Activated CD4-positive, alpha-beta T cell treated with anti-CD3 and anti-CD28 coated beads for 36 hours (primary cell): ENCODE results near the gene NPTX1. TPM values are rescaled to one million over a fixed set of nuclear protein-coding genes. Genes with fewer than 3 reads are reported as not detected.
A peak's percentile ranks its signal among the peaks of the same experiment; 100 is the strongest.

Source experiments
- ATAC-seq: fragments of 200-7000 bp; cut with Tn5 transposase; one replicate; pipeline ENCODE4 v1.10.0; 2021; ENCODE audit warnings: mild to moderate bottlenecking, moderate library complexity
- CTCF ChIA-PET: fragments of 350-600 bp; sonication (Branson Sonifier 250); formaldehyde crosslinking; loops from one replicate; lab custom pipeline; 2021; ENCODE audit warnings: antibody characterized with exemption; lab: Charles Lee
- POLR2A ChIA-PET: fragments of 350-600 bp; sonication (Branson Sonifier 250); formaldehyde crosslinking; loops from one replicate; lab custom pipeline; 2021; ENCODE audit warnings: antibody characterized with exemption, inconsistent platforms; lab: Charles Lee
- DNase-seq: peaks from one replicate; pipeline ENCODE4 v3.0.0-alpha.2; 2020
- H3K27ac Mint-ChIP-seq: one replicate; pipeline ENCODE4 v1.8.0; 2021; ENCODE audit warnings: mixed read lengths
- H3K27me3 Mint-ChIP-seq: one replicate; pipeline ENCODE4 v1.8.0; 2021; ENCODE audit warnings: mixed read lengths
- H3K36me3 Mint-ChIP-seq: one replicate; pipeline ENCODE4 v1.8.0; 2021; ENCODE audit warnings: low read depth, mixed read lengths
- H3K4me1 Mint-ChIP-seq: one replicate; pipeline ENCODE4 v1.8.0; 2021; ENCODE audit warnings: mixed read lengths
- H3K4me3 Mint-ChIP-seq: one replicate; pipeline ENCODE4 v1.8.0; 2021; ENCODE audit warnings: mild to moderate bottlenecking, moderate library complexity, mixed read lengths
- H3K9me3 Mint-ChIP-seq: one replicate; pipeline ENCODE4 v1.8.0; 2021; ENCODE audit warnings: low read depth, mixed read lengths
- intact Hi-C, 2 experiments: fragments of 100-400 bp; cut with DNase I in 1 of 2; cut with micrococcal nuclease in 1 of 2; formaldehyde crosslinking; loops; one replicate each; pipeline versions ENCODE4 v1.14.2 to v1.15.1; 2022 to 2024; cut with DNase I, micrococcal nuclease
- total RNA-seq, 2 experiments: library from RNA; stranded (reverse); gene quantifications; one replicate each; pipeline ENCODE4 v1.2.3, GENCODE V29; 2021

NPTX1 gene
- total RNA-seq, 2 experiments from 2014 or later, result 22.7 to 27.5 TPM

- no peak for ATAC-seq
- H3K4me1 Mint-ChIP-seq, result no peaks in the 10 kb centered on the region
- CTCF ChIA-PET, result no interaction called here
Observed at GRCh38 chr17:80447790-80448189, 28.6 kb downstream of the NPTX1 start.

GRCh38 chr17:80446645-80447405, 29.6 kb downstream of the NPTX1 start:
- ATAC-seq, result no peak
- H3K4me3 Mint-ChIP-seq, result no peak overlapping the region
- intact Hi-C loops, result no loop called here
- no peaks in the 10 kb centered on the region for H3K9me3 Mint-ChIP-seq
- ChIA-PET POLR2A (no interaction called here), CTCF (no interaction called here)
- no peaks in the 10 kb centered on the region for H3K4me1 Mint-ChIP-seq
- H3K27ac Mint-ChIP-seq, result no peak overlapping the region
- no peaks in the 10 kb centered on the region for H3K36me3 Mint-ChIP-seq
- no peak for DNase-seq
- H3K27me3 Mint-ChIP-seq, result no peaks in the 10 kb centered on the region

More at GRCh38 chr17:80447790-80448189, 28.6 kb downstream of the NPTX1 start:
- POLR2A ChIA-PET, result interaction anchor here (0.6 kb wide), 1 partner anchor 97 kb away, joined by 3 read pairs; no protein-coding TSS in a partner anchor
- H3K27ac Mint-ChIP-seq, result no peak overlapping the region
- H3K4me3 Mint-ChIP-seq, result no peak overlapping the region
- intact Hi-C loops, result no loop called here
- no peaks in the 10 kb centered on the region for H3K9me3 Mint-ChIP-seq
- no peak for DNase-seq
- no peaks in the 10 kb centered on the region for H3K27me3 Mint-ChIP-seq
- no peaks in the 10 kb centered on the region for H3K36me3 Mint-ChIP-seq

GRCh38 chr17:80445726-80446110, 30.7 kb downstream of the NPTX1 start:
- no peak overlapping the region for H3K4me3 Mint-ChIP-seq
- ATAC-seq, result no peak

GRCh38 chr17:80445007-80445725, 31.2 kb downstream of the NPTX1 start:
- Mint-ChIP-seq H3K27me3 (no peaks in the 10 kb centered on the region), H3K4me3 (no peak overlapping the region), H3K4me1 (no peaks in the 10 kb centered on the region), H3K36me3 (no peaks in the 10 kb centered on the region), H3K9me3 (no peaks in the 10 kb centered on the region), H3K27ac (no peak overlapping the region)
- CTCF ChIA-PET, result no interaction called here
- DNase-seq, result no peak
- ATAC-seq, result no peak
- POLR2A ChIA-PET, result no interaction called here
- intact Hi-C loops, result no loop called here

More at GRCh38 chr17:80445726-80446110, 30.7 kb downstream of the NPTX1 start:
- Mint-ChIP-seq H3K9me3 (no peaks in the 10 kb centered on the region), H3K4me1 (no peaks in the 10 kb centered on the region), H3K36me3 (no peaks in the 10 kb centered on the region), H3K27ac (no peak overlapping the region), H3K27me3 (no peaks in the 10 kb centered on the region)
- intact Hi-C loops, result no loop called here
- no peak for DNase-seq
- ChIA-PET CTCF (no interaction called here), POLR2A (no interaction called here)

- CTCF ChIA-PET, result no interaction called here
- intact Hi-C loops, result no loop called here
- H3K36me3 Mint-ChIP-seq, result no peaks in the 10 kb centered on the region
- no peaks in the 10 kb centered on the region for H3K9me3 Mint-ChIP-seq
- ATAC-seq (no peak), DNase-seq (no peak)
- no peak overlapping the region for H3K4me3 Mint-ChIP-seq
- H3K4me1 Mint-ChIP-seq, result no peaks in the 10 kb centered on the region
- POLR2A ChIA-PET, result no interaction called here
- no peaks in the 10 kb centered on the region for H3K27me3 Mint-ChIP-seq
- H3K27ac Mint-ChIP-seq, result no peak overlapping the region
Observed at GRCh38 chr17:80444644-80444979, 31.8 kb downstream of the NPTX1 start.

- Mint-ChIP-seq H3K27me3 (no peaks in the 10 kb centered on the region), H3K27ac (no peak overlapping the region), H3K36me3 (no peaks in the 10 kb centered on the region), H3K9me3 (no peaks in the 10 kb centered on the region), H3K4me3 (no peak overlapping the region), H3K4me1 (no peaks in the 10 kb centered on the region)
- ChIA-PET CTCF (no interaction called here), POLR2A (interaction anchor here (1.7 kb wide), 1 partner anchor 9 kb away, joined by 3 read pairs; no protein-coding TSS in a partner anchor)
- intact Hi-C loops, result no loop called here
- DNase-seq, result no peak
- no peak for ATAC-seq
Observed at GRCh38 chr17:80443916-80444643, 32.3 kb downstream of the NPTX1 start.

- H3K4me3 Mint-ChIP-seq, result no peak overlapping the region
- no peaks in the 10 kb centered on the region for H3K27me3 Mint-ChIP-seq
- H3K4me1 Mint-ChIP-seq, result no peaks in the 10 kb centered on the region
- ChIA-PET POLR2A (interaction anchor here (1.7 kb wide), 1 partner anchor 10 kb away, joined by 3 read pairs; no protein-coding TSS in a partner anchor), CTCF (no interaction called here)
- no peaks in the 10 kb centered on the region for H3K9me3 Mint-ChIP-seq
- ATAC-seq, result no peak
- no peaks in the 10 kb centered on the region for H3K36me3 Mint-ChIP-seq
- intact Hi-C loops, result no loop called here
- no peak for DNase-seq
- H3K27ac Mint-ChIP-seq, result no peak overlapping the region
Observed at GRCh38 chr17:80443498-80443897, 32.9 kb downstream of the NPTX1 start.

- Mint-ChIP-seq H3K4me1 (no peaks in the 10 kb centered on the region), H3K36me3 (no peaks in the 10 kb centered on the region), H3K27me3 (no peaks in the 10 kb centered on the region), H3K27ac (no peak overlapping the region), H3K9me3 (no peaks in the 10 kb centered on the region), H3K4me3 (no peak overlapping the region)
- ChIA-PET CTCF (no interaction called here), POLR2A (interaction anchor here (0.7 to 1.7 kb wide), 3 partner anchors 10 to 50 kb away, joined by 3 read pairs; no protein-coding TSS in a partner anchor)
- ATAC-seq, result no peak
- intact Hi-C loops, result no loop called here
- no peak for DNase-seq
Observed at GRCh38 chr17:80442764-80443163, 33.6 kb downstream of the NPTX1 start.

GRCh38 chr17:80442323-80442659, 34.1 kb downstream of the NPTX1 start:
- Mint-ChIP-seq H3K9me3 (no peaks in the 10 kb centered on the region), H3K36me3 (no peaks in the 10 kb centered on the region), H3K4me1 (no peaks in the 10 kb centered on the region), H3K27me3 (no peaks in the 10 kb centered on the region), H3K27ac (no peak overlapping the region), H3K4me3 (no peak overlapping the region)
- ATAC-seq (no peak), DNase-seq (no peak)
- POLR2A ChIA-PET, result interaction anchor here (0.7 to 1.7 kb wide), 2 partner anchors 11 to 50 kb away, joined by 3 read pairs; no protein-coding TSS in a partner anchor
- intact Hi-C loops, result no loop called here
- CTCF ChIA-PET, result no interaction called here

- ATAC-seq, result no peak
- intact Hi-C loops, result no loop called here
Observed at GRCh38 chr17:80441598-80442322, 34.6 kb downstream of the NPTX1 start.

GRCh38 chr17:80441133-80441578, 35.3 kb downstream of the NPTX1 start:
- ChIA-PET CTCF (interaction anchor here (0.6 kb wide), 1 partner anchor 57 kb away, joined by 3 read pairs; no protein-coding TSS in a partner anchor), POLR2A (no interaction called here)
- Mint-ChIP-seq H3K9me3 (no peaks in the 10 kb centered on the region), H3K4me3 (no peak overlapping the region), H3K27me3 (no peaks in the 10 kb centered on the region), H3K4me1 (no peaks in the 10 kb centered on the region), H3K27ac (no peak overlapping the region), H3K36me3 (no peaks in the 10 kb centered on the region)
- ATAC-seq (peak; percentile 44), DNase-seq (peak; percentile 77)
- intact Hi-C loops, result no loop called here

More at GRCh38 chr17:80441598-80442322, 34.6 kb downstream of the NPTX1 start:
- CTCF ChIA-PET, result no interaction called here
- Mint-ChIP-seq H3K4me3 (no peak overlapping the region), H3K9me3 (no peaks in the 10 kb centered on the region), H3K27me3 (no peaks in the 10 kb centered on the region), H3K27ac (no peak overlapping the region), H3K4me1 (no peaks in the 10 kb centered on the region), H3K36me3 (no peaks in the 10 kb centered on the region)
- POLR2A ChIA-PET, result interaction anchor here (0.7 kb wide), 1 partner anchor 51 kb away, joined by 3 read pairs; no protein-coding TSS in a partner anchor
- no peak for DNase-seq
